HG02588 (cell line): ENCODE measurements around the gene ELAPOR2.
"Not testable (repeated sequence)": the region's sequence is repeated elsewhere in the genome, so short reads cannot be mapped to it uniquely, and the experiment has no call there.

Experiments used
- ATAC-seq: cut with Tn5 transposase; IDR thresholded peaks from one replicate; pipeline ENCODE4 v1.9.1; 2021; ENCODE audit warnings: mild to moderate bottlenecking, moderate library complexity; ENCODE audit not compliant: unreplicated experiment

The ELAPOR2 gene

DNA sequence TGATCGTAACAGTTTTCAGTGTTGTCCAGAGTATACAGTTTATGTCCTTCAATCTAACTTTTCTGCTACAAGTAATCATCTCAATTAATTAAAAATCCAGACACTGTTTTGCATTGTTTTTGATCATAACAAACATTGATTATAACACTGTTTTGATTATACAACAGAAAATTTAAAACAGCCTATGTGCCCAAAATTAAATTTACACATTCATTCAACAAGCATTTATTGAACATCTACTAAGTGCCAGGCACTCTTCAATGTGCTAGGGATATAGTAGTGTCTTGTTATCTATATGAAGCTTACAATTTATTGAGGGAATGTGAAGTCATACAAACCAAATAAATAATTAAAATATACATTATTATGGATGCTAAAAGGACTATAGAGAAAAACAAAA, 10.6 kb downstream of the ELAPOR2 start:
- ATAC-seq, result no peak

- no peak for ATAC-seq
Measured at GRCh38 chr7:87046456-87046855, 13.0 kb downstream of the ELAPOR2 start.

DNA sequence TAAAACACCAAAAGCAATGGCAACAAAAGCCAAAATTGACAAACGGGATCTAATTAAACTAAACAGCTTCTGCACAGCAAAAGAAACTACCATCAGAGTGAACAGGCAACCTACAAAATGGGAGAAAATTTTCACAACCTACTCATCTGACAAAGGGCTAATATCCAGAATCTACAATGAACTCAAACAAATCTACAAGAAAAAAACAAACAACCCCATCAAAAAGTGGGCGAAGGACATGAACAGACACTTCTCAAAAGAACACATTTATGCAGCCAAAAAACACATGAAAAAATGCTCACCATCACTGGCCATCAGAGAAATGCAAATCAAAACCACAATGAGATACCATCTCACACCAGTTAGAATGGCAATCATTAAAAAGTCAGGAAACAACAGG, 14.7 kb downstream of the ELAPOR2 start:
- ATAC-seq, result not testable (repeated sequence)

DNA sequence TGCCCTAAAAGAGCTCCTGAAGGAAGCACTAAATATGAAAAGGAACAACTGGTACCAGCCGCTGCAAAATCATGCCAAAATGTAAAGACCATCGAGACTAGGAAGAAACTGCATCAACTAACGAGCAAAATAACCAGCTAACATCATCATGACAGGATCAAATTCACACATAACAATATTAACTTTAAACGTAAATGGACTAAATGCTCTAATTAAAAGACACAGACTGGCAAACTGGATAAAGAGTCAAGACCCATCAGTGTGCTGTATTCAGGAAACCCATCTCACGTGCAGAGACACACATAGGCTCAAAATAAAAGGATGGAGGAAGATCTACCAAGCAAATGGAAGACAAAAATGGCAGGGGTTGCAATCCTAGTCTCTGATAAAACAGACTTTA, 17.9 kb downstream of the ELAPOR2 start:
- not testable (repeated sequence) for ATAC-seq

GRCh38 chr7:87039691-87040299, 19.7 kb downstream of the ELAPOR2 start:
- not testable (repeated sequence) for ATAC-seq

DNA sequence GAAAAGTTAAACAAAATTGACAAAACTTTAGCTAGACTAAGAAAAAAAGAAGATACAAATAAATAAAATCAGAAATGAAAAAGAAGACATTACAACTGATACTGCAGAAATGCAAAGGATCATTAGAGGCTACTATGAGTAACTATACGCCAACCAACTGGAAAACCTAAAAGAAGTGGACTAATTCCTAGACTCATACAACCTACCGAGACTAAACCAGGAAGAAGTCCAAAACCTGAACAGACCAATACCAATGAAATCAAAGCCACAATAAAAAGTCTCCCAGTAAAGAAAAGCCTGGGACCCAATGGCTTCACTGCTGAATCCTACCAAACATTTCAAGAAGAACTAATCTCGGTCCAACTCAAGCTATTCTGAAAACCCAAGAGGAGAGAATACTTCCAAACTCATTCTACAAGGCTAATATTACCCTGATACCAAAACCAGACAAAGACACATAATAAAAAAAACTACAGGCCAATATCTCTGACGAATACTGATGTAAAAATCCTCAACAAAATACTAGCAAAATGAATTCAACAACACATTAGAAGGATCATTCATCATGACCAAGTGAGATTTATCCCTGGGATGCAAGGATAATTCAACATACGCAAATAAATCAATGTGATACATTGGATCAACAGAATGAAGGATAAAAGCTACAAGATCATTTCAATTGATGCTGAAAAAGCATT, 20.3 kb downstream of the ELAPOR2 start:
- ATAC-seq, result no peak

DNA sequence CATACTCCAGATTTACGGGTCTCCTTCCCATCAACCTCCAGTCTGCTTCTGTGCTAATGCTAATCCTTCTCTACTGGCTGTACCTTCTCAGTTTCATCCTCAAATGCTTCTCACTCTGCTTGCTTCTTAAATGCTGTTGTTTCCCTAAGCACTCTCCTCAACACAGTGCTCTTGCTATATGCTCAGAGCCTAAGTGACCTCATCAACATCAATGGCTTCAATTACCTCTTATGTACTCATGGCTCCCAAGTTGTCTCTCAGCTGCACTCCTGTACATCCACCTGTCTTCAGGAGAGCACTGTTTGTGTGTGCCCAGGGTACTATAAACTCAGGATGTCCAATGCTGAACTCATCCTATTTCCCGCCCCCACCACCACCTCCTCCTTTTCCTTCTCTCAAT, 22.5 kb downstream of the ELAPOR2 start:
- ATAC-seq, result no peak

DNA sequence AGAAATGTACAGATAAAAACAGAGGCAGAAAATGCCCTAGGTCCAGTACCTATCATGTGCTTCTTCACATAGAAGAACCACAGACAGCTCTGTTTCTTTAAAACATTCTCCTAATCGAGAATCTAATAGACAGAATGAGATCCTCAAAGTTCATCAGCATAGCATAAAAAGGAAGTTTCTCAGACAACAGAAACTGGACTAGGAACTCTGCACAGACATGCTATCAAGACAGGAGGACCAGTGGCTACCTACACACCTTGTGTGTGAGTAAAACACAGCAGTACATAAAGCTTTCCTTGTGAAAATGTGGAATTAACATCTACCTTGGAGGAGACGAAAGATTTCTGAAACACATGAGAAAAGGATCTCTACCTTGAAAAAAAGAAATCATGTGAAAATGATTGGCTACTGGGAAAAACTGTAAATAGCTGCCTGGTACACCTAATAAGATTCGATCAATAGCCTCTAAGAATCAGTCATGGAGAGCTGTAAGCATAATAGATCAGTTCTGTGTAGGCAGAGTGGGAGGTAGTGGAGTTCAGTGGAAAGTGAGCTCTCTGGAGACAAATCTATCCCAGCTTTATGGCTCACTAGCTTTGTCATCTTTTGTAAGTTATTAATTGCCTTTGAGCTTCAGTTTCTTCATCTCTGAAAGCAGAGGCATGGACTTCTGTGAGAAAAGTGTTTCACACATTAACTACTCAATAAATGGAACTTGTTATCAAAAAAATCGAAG, 26.7 kb downstream of the ELAPOR2 start:
- no peak for ATAC-seq

GRCh38 chr7:87029078-87029477, 30.4 kb downstream of the ELAPOR2 start:
- no peak for ATAC-seq

DNA sequence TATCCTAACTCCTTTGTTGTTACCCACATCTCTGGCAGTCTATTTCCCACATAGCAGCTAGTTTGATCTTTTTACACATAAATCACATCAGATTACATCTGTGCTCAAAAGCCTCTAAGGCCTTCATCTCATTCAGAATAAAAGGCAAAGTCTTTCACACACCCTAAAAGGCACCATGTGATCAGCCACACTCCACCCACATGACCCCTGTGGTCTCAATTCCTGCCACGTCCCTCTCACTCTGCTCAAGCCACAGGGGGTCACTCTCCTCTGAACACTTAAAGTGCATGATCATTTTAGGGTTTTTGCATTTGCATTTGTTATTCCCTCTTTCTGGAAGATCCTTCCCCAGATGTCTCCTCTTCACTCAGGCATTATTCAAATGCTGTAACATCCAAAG, 30.8 kb downstream of the ELAPOR2 start:
- no peak for ATAC-seq

DNA sequence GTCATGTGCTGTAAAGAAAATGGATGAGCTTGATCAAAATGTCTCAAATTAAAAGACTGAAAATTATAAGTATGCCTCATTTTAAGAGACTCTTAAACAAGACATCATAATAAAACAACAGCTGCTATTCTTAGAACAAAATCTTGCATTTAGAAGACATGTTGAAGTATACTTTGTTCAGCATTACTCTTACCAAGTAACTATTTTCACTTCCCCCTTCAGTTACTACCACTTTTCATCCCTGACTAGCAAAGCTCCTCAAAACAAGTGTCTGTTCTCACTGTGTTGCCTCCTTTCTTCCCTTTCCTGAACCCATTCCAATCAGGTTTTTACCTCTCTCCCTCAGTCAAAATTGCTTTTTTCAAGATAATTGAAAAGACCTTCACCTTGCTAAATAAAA, 31.6 kb downstream of the ELAPOR2 start:
- ATAC-seq, result peak; percentile 88

DNA sequence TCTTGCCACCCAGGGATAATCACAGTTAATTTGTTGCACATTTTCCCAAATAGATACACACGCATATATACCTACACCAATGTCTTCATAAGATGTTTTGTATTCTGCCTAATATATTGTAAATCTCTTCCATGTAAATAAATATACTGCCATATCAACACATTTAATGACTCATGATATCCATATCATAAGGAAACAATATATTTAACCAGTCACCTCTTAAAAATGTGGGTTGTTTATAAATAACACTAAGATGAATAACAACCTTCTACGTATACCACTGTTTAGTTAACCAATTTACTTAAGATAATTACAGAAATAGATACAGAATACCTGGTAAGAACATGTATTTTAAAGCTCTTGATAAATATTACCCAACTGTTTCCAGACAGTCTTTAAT, 38.2 kb downstream of the ELAPOR2 start:
- ATAC-seq, result no peak

- no peak for ATAC-seq
Measured at GRCh38 chr7:87016606-87017005, 42.8 kb downstream of the ELAPOR2 start.

DNA sequence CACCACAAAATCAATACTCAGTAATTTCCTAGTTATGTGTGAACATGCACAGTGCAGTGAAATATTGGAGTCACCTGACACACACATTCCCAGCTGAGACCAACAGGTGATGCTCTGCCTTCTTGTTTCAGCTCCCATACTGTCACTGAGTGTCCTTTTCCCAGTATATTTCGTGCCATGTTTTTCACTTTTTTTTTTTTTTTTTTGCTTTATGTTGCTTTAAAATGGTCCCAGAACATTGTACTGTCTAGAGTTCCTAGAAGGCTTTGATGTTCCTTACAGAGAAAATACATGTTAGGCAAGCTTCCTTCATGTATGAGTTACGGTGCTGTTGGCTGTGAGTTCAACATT, 45.6 kb downstream of the ELAPOR2 start:
- ATAC-seq, result no peak

DNA sequence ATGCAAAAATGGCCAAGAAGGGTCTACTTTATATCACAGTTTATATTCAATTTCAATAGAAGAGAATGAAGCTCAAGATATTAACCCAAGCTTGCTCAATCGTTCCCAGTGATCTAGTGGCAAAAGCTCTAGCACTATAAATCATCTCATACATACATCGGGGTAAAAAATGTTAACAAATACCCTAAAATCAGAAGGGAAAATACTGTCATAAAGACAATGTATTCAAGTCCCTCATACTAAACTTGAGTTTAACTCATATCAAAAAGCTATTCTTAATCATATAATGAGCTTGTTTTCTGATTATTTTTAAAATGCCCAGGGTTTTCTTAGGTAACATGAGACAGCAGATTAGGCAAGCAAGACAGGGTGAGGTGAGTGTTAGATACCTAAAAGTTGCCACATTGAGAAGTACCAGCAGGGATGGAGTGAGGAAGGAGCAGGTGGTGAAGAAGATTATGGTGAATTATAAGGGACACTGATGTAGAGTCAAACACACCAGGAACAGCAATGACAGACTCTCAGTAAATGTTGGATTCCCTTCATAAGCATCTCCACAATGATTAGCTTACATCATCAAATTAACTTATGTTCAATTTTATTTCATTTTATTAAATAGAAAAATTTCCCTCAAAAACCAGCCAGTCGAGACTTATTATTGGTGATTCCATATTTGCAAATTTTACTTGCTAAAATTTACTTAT, 46.2 kb downstream of the ELAPOR2 start:
- no peak for ATAC-seq
